H1 (cell line): ENCODE data around the gene SSTR1. TPM values are rescaled to one million over a fixed set of nuclear protein-coding genes. Genes with fewer than 3 reads are reported as not detected.
A peak's percentile ranks its signal among the peaks of the same experiment; 100 is the strongest.

Source experiments
- ASH2L ChIP-seq: fragments of 200-600, 300-600 bp; sonication (generic); IDR thresholded peaks from one replicate; pipeline ENCODE4 v1.7.1; 2017; ENCODE audit warnings: low read length
- CBX5 ChIP-seq: fragments of 300-800, 300-1000 bp; sonication (generic); IDR thresholded peaks from 2 replicates; pipeline ENCODE4 v1.7.1; 2016; ENCODE audit warnings: antibody characterized with exemption, low read length, low read depth
- CTBP2 ChIP-seq: IDR thresholded peaks from 2 replicates; pipeline ENCODE4 v1.7.0; 2011; ENCODE audit warnings: borderline replicate concordance, mild to moderate bottlenecking, moderate library complexity, mixed read lengths, low read length; ENCODE audit not compliant: insufficient read depth, insufficient read length
- EZH2 ChIP-seq: fragments of 200-600 bp; sonication (generic); IDR thresholded peaks from 2 replicates; pipeline ENCODE4 v1.7.1; 2012; ENCODE audit warnings: low read depth, mild to moderate bottlenecking, moderate library complexity, low read length, inconsistent platforms; ENCODE audit not compliant: severe bottlenecking
- GABPA ChIP-seq: IDR thresholded peaks from 2 replicates; pipeline ENCODE4 v1.6.1; 2011; ENCODE audit warnings: mild to moderate bottlenecking, low read length, moderate library complexity, borderline replicate concordance; ENCODE audit not compliant: insufficient read depth
- RAD21 ChIP-seq, 2 experiments: IDR thresholded peaks in 1 of 2; conservative IDR thresholded peaks in 1 of 2; 2 replicates each; pipeline ENCODE4 v1.6.1; 2011; ENCODE audit warnings: low read depth in 2 of 2, low read length in 2 of 2, improper control_type of control experiment in 1 of 2, inconsistent platforms in 1 of 2, mild to moderate bottlenecking in 1 of 2, moderate library complexity in 1 of 2
- RFX5 ChIP-seq: IDR thresholded peaks from 2 replicates; pipeline ENCODE4 v1.6.1; 2011; ENCODE audit warnings: low read depth, low read length, improper control_type of control experiment, borderline replicate concordance
- RNF2 ChIP-seq: fragments of 200-900, 300-1000 bp; sonication (generic); IDR thresholded peaks from 2 replicates; pipeline ENCODE4 v1.7.1; 2016; ENCODE audit warnings: borderline replicate concordance, low read depth, mild to moderate bottlenecking, antibody characterized with exemption, low read length; ENCODE audit not compliant: poor library complexity, severe bottlenecking; ENCODE audit errors: missing control alignments
- TCF12 ChIP-seq: IDR thresholded peaks from 2 replicates; pipeline ENCODE4 v1.6.1; 2011; ENCODE audit warnings: low read depth, mild to moderate bottlenecking, low read length
- polyA plus RNA-seq, 7 experiments: library from polyadenylated mRNA; depleted of rRNA in 3 of 7; stranded (reverse) in 5 of 7; unstranded in 2 of 7; fragments of >200 nt in 5 of 7; fragments of 200-250 nt in 2 of 7; gene quantifications; 1 replicate in 5 of 7; 2 replicates in 1 of 7; 4 replicates in 1 of 7; pipeline versions ENCODE4 v1.2.1 to v1.2.3, GENCODE V29; 2011 to 2013; ENCODE audit warnings: missing spikeins in 2 of 7, mixed read lengths in 2 of 7
- total RNA-seq: library from RNA; stranded (reverse); fragmentation: NEBNext Ultra II Directional; extraction: Animal tissue kit (Norgen Biotek cat#: 25700); gene quantifications from 2 replicates; pipeline ENCODE4 v1.2.1, GENCODE V29; 2021

Gene SSTR1
- total and polyA plus RNA-seq, 2 of the 8 experiments (the other 6 are each of a cell fraction or from before 2014, with no cell fraction given) = 0.82 to 0.93 TPM

DNA sequence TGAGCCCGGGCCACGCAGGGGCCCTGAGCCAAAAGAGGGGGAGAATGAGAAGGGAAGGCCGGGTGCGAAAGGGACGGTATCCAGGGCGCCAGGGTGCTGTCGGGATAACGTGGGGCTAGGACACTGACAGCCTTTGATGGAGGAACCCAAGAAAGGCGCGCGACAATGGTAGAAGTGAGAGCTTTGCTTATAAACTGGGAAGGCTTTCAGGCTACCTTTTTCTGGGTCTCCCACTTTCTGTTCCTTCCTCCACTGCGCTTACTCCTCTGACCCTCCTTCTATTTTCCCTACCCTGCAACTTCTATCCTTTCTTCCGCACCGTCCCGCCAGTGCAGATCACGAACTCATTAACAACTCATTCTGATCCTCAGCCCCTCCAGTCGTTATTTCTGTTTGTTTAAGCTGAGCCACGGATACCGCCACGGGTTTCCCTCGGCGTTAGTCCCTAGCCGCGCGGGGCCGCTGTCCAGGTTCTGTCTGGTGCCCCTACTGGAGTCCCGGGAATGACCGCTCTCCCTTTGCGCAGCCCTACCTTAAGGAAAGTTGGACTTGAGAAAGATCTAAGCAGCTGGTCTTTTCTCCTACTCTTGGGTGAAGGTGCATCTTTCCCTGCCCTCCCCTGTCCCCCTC lies 3.0 kb downstream of the SSTR1 start (continued):
- TF ChIP-seq RNF2 = peak; percentile 60
- TF ChIP-seq CTBP2 = no peak
- TF ChIP-seq TCF12 = no peak
- peak; percentile 33 for TF ChIP-seq ASH2L
- peak; percentile 91 for TF ChIP-seq EZH2
- TF ChIP-seq RAD21 (IDR thresholded peaks at IDR 0.05 in 1 of 2, conservative IDR thresholded peaks at IDR 0.05 in 1 of 2; ENCODE audit: low read depth in 2 of 2, low read length in 2 of 2) = peak in 1 of 2 experiments; percentile 10; a peak in 1 of 4 replicates
- no peak for TF ChIP-seq CBX5
- no peak for TF ChIP-seq GABPA
- no peak for TF ChIP-seq RFX5
